GM12892 (cell line): ENCODE results near the gene IGFBP7.

Experiments used
- POLR2A ChIP-seq: IDR thresholded peaks from 2 replicates; pipeline ENCODE4 v1.6.1; 2011; ENCODE audit warnings: low read depth, low read length, control low read depth
- TAF1 ChIP-seq: IDR thresholded peaks from 2 replicates; pipeline ENCODE4 v1.6.1; 2011; ENCODE audit warnings: low read depth, mild to moderate bottlenecking, control low read depth, low read length, borderline replicate concordance

- TF ChIP-seq TAF1 (no peak), POLR2A (no peak)
These were observed 756 bp downstream of the IGFBP7 start for GRCh38 chr4:57109411-57109846.
